HG03575 (cell line): Measurements from ENCODE around the gene NCAPD2.

Source experiments
- ATAC-seq: cut with Tn5 transposase; IDR thresholded peaks from one replicate; pipeline ENCODE4 v1.9.1; 2021; ENCODE audit not compliant: unreplicated experiment, insufficient number of reproducible peaks, low FRiP score; ENCODE audit errors: extremely low read depth

NCAPD2 gene

GRCh38 chr12:6540181-6540877 lies 46.4 kb downstream of the NCAPD2 start:
- ATAC-seq: no peak

- no peak for ATAC-seq
Measured at GRCh38 chr12:6541371-6542165, 47.7 kb downstream of the NCAPD2 start.

GRCh38 chr12:6542209-6543009 lies 48.5 kb downstream of the NCAPD2 start:
- ATAC-seq: no peak

- ATAC-seq: no peak
Measured at GRCh38 chr12:6546016-6546415, 52.1 kb downstream of the NCAPD2 start.

GRCh38 chr12:6547566-6547965 lies 53.7 kb downstream of the NCAPD2 start:
- no peak for ATAC-seq

GRCh38 chr12:6547987-6548386 lies 54.1 kb downstream of the NCAPD2 start:
- ATAC-seq: no peak

- ATAC-seq: no peak
Measured at GRCh38 chr12:6548556-6548955, 54.7 kb downstream of the NCAPD2 start.

- no peak for ATAC-seq
Measured at GRCh38 chr12:6548966-6549683, 55.2 kb downstream of the NCAPD2 start.

GRCh38 chr12:6549684-6550151 lies 55.8 kb downstream of the NCAPD2 start:
- no peak for ATAC-seq

GRCh38 chr12:6550294-6551062 lies 56.6 kb downstream of the NCAPD2 start:
- ATAC-seq: no peak

GRCh38 chr12:6551063-6551461 lies 57.2 kb downstream of the NCAPD2 start:
- ATAC-seq: no peak

- no peak for ATAC-seq
Measured at GRCh38 chr12:6551496-6552139, 57.7 kb downstream of the NCAPD2 start.

- no peak for ATAC-seq
Measured at GRCh38 chr12:6552140-6552551, 58.2 kb downstream of the NCAPD2 start.

- ATAC-seq: no peak
Measured at GRCh38 chr12:6553051-6553868, 59.4 kb downstream of the NCAPD2 start.

GRCh38 chr12:6554168-6555017 lies 60.5 kb downstream of the NCAPD2 start:
- ATAC-seq: no peak

GRCh38 chr12:6555018-6555691 lies 61.3 kb downstream of the NCAPD2 start:
- ATAC-seq: no peak
